Astrocyte of the cerebellum (primary cell): ENCODE data around the gene GANAB.

Experiments used
- DNase-seq: peaks from one replicate; pipeline ENCODE4 v3.0.0-alpha.2; 2011; ENCODE audit warnings: low read depth
- H3K4me3 ChIP-seq: 2 replicates; pipeline ENCODE4 v1.5.1; 2011; ENCODE audit warnings: mild to moderate bottlenecking, low read depth, low read length, moderate library complexity
- CTCF ChIP-seq: IDR thresholded peaks from 2 replicates; pipeline ENCODE4 v1.5.1; 2012; ENCODE audit warnings: low read length, low read depth, moderate library complexity, mild to moderate bottlenecking; ENCODE audit errors: missing control alignments
- in situ Hi-C: cut with HindIII; loops from 2 replicates; pipeline ENCODE4 v1.10.0; 2017; ENCODE audit warnings: low sequenced_read_pairs

GANAB gene

GRCh38 chr11:62605902-62606301 lies 40.5 kb downstream of the GANAB start:
- in situ Hi-C loops = no loop called here

DNA sequence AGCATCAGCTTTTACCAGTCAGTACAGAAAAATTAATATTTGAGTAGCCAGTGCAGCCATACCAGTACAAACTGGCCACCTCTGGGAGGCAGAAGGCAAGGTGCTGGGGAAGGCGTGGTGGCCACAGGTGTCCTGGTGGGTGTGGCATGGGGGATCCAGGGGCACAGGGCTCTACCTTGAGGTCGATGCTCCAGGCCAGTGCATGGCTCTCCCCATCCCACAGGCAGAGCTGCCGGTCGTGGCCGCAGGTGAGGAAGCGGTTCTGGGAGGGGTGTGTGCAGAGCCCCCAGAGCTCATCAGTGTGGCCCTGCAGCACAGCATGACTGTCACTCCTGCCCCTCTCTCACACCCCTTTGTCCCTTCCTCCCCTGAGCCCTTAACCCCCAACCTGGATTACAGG lies 40.9 kb downstream of the GANAB start:
- no peak for TF ChIP-seq CTCF
- DNase-seq = no peak
- in situ Hi-C loops = no loop called here
- no peak overlapping the region for H3K4me3 ChIP-seq

More at GRCh38 chr11:62605902-62606301, 40.5 kb downstream of the GANAB start:
- no peak for TF ChIP-seq CTCF
- no peak for DNase-seq
- no peak overlapping the region for H3K4me3 ChIP-seq

DNA sequence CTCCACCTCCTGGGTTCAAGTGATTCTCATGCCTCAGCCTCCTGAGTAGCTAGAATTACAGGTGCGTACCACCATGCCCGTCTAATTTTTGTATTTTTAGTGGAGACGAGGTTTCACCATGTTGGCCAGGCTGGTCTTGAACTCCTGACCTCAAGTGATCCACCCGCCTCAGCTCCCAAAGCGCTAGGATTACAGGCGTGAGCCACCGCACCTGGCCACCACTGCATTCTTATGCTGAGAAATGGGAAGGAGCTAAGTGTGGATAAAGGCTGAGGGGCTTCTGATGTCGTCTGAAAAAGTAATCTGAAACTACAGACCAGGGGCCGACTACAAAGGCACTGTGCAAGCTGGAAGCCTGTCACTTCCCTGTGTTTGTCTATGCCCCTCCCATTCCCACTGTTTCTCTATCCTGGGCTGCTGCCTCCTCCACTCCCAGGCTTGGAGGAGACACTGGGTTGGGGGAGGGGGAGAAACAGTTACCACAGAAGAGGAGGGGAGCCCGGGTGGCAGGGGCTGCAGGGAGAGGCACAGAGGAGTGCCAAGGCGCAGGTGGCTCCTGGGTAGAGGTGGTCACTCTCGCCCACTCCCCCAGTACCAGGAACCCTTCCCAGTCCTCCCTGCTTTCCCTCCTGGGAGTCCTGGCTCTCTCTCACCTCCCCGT lies 41.8 kb downstream of the GANAB start:
- in situ Hi-C loops = no loop called here
- no peak for TF ChIP-seq CTCF
- no peak for DNase-seq
- no peak overlapping the region for H3K4me3 ChIP-seq

GRCh38 chr11:62603776-62604299 lies 42.6 kb downstream of the GANAB start:
- no peak for TF ChIP-seq CTCF
- no peak for DNase-seq
- H3K4me3 ChIP-seq = no peak overlapping the region
- in situ Hi-C loops = no loop called here

DNA sequence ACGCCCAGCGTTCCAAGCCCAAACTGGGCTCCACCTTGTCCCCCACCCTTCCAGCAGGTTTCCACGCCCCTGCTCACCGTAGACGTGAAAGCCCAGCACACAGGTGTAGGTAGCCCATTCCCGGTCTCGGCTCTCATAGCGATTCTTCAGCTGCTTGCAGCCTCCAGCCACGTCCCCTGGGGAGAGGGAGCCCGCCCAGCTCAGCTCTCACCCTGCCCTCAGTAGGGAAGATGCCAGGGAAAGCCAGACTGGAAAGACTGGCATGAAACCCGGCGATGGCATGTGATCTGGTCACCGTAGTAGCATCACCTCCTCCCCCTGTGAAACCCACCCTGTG lies 43.4 kb downstream of the GANAB start:
- DNase-seq = no peak
- TF ChIP-seq CTCF = no peak
- H3K4me3 ChIP-seq = peak overlapping the region; percentile 77
- in situ Hi-C loops = no loop called here

- no peak for TF ChIP-seq CTCF
- peak overlapping the region; percentile 77 for H3K4me3 ChIP-seq
- in situ Hi-C loops = no loop called here
- no peak for DNase-seq
These were observed 44.0 kb downstream of the GANAB start for GRCh38 chr11:62602141-62603071.
